Mammary epithelial cell (primary cell): ENCODE measurements around the gene PDE7B.

Source experiments
- CTCF ChIP-seq, 2 donors: IDR thresholded peaks in 1 of 2; conservative IDR thresholded peaks in 1 of 2; 2 replicates each; pipeline ENCODE4 v1.5.1; 2011 to 2012; ENCODE audit warnings: inconsistent platforms in 2 of 2, low read length in 2 of 2, mild to moderate bottlenecking in 2 of 2, control low read depth in 1 of 2, low read depth in 1 of 2; ENCODE audit not compliant: insufficient read depth in 1 of 2; ENCODE audit errors: extremely low read depth in 1 of 2
- EZH2 ChIP-seq: IDR thresholded peaks from 2 replicates; pipeline ENCODE4 v1.6.1; 2012; ENCODE audit warnings: low read length, inconsistent platforms, borderline replicate concordance

GRCh38 chr6:135955099-135955498 is 103.6 kb downstream of the PDE7B start:
- TF ChIP-seq EZH2 = no peak
- no peak for TF ChIP-seq CTCF (conservative IDR thresholded peaks at IDR 0.05 in 1 of 2, IDR thresholded peaks at IDR 0.05 in 1 of 2; ENCODE audit: extremely low read depth in 1 of 2, insufficient read depth in 1 of 2, low read depth in 1 of 2, low read length in 2 of 2)
